Measurements from ENCODE around the gene ZBTB20. TPM values are rescaled to one million over a fixed set of nuclear protein-coding genes. Genes with fewer than 3 reads are reported as not detected.
A peak's percentile ranks its signal among the peaks of the same experiment; 100 is the strongest.

The ZBTB20 gene
- total and polyA plus RNA-seq, 8 donors, result 0.15 to 149 (median 38.5) TPM

GRCh38 chr3:114764056-114764492 lies 383.0 kb downstream of the ZBTB20 start:
- no peak for TF ChIP-seq EP300 (IDR thresholded peaks at IDR 0.05)
- TF ChIP-seq CTCF (IDR thresholded peaks at IDR 0.05), result no peak
- TF ChIP-seq POLR2AphosphoS5 (IDR thresholded peaks at IDR 0.05), result no peak
- TF ChIP-seq POLR2A (IDR thresholded peaks at IDR 0.05), result no peak
- Histone ChIP-seq H3K27ac (no peak overlapping the region), H3K4me1 (peaks cover 5 to 29% (median 17%) of the 10 kb centered on the region in 4 donors), H3K27me3 (no peaks in the 10 kb centered on the region), H3K9me3 (no peaks in the 10 kb centered on the region), H3K4me3 (no peak overlapping the region), H3K36me3 (no peaks in the 10 kb centered on the region)
- WGBS, 5 donors, result 35 to 52% (median 46%) methylated on average over 4 of the region's 4 CpGs
- DNase-seq, result peak in 1 of 2 donors; percentile 20
- intact Hi-C loops (cut with DNase I; ENCODE audit: low total_unique reads), result no loop called here

- intact Hi-C loops (cut with DNase I; ENCODE audit: low total_unique reads), result no loop called here
- Histone ChIP-seq H3K9me3 (no peaks in the 10 kb centered on the region), H3K36me3 (no peaks in the 10 kb centered on the region), H3K4me1 (peaks cover 5 to 35% (median 20%) of the 10 kb centered on the region in 4 donors), H3K4me3 (no peak overlapping the region), H3K27me3 (no peaks in the 10 kb centered on the region), H3K27ac (no peak overlapping the region)
- 68 to 90% (median 78%) methylated on average over 1 of the region's 1 CpG for WGBS, 5 donors
- TF ChIP-seq EP300 (IDR thresholded peaks at IDR 0.05), result no peak
- TF ChIP-seq CTCF (IDR thresholded peaks at IDR 0.05), result no peak
- TF ChIP-seq POLR2AphosphoS5 (IDR thresholded peaks at IDR 0.05), result no peak
- no peak for TF ChIP-seq POLR2A (IDR thresholded peaks at IDR 0.05)
- DNase-seq, result no peak
These were observed 384.9 kb downstream of the ZBTB20 start for GRCh38 chr3:114762144-114762543.

- no peak overlapping the region for H3K27ac ChIP-seq
- H3K9me3 ChIP-seq, result no peaks in the 10 kb centered on the region
- no peak for TF ChIP-seq POLR2A (IDR thresholded peaks at IDR 0.05)
- TF ChIP-seq EP300 (IDR thresholded peaks at IDR 0.05), result no peak
- no peak for TF ChIP-seq CTCF (IDR thresholded peaks at IDR 0.05)
- no peak for TF ChIP-seq POLR2AphosphoS5 (IDR thresholded peaks at IDR 0.05)
- no peak overlapping the region for H3K4me3 ChIP-seq
- no peaks in the 10 kb centered on the region for H3K27me3 ChIP-seq
- peaks cover 5 to 40% (median 21%) of the 10 kb centered on the region in 4 donors for H3K4me1 ChIP-seq
- no peaks in the 10 kb centered on the region for H3K36me3 ChIP-seq
- DNase-seq, result no peak
- intact Hi-C loops (cut with DNase I; ENCODE audit: low total_unique reads), result no loop called here
These were observed 386.4 kb downstream of the ZBTB20 start for GRCh38 chr3:114760679-114761078.

- peak in 1 of 2 donors; percentile 19 for DNase-seq
- Histone ChIP-seq H3K27ac (peak overlapping the region in 4 of 5 donors; percentile 27 to 75 (median 68)), H3K27me3 (no peaks in the 10 kb centered on the region)
These were observed 388.0 kb downstream of the ZBTB20 start for GRCh38 chr3:114758831-114759699.

More at GRCh38 chr3:114758831-114759699, 388.0 kb downstream of the ZBTB20 start:
- H3K36me3 ChIP-seq, result no peaks in the 10 kb centered on the region
- H3K4me3 ChIP-seq, result peak overlapping the region; percentile 36 to 46 (median 39)
- 16 to 40% (median 20%) methylated on average over 8 of the region's 8 CpGs for WGBS, 5 donors
- H3K9me3 ChIP-seq, result no peaks in the 10 kb centered on the region
- no peak for TF ChIP-seq EP300 (IDR thresholded peaks at IDR 0.05)
- TF ChIP-seq POLR2A (IDR thresholded peaks at IDR 0.05), result no peak
- no peak for TF ChIP-seq CTCF (IDR thresholded peaks at IDR 0.05)
- TF ChIP-seq POLR2AphosphoS5 (IDR thresholded peaks at IDR 0.05), result no peak
- H3K4me1 ChIP-seq, result peaks cover 1 to 37% (median 19%) of the 10 kb centered on the region in 4 donors
- intact Hi-C loops (cut with DNase I; ENCODE audit: low total_unique reads), result no loop called here

All from stomach (tissue), 9 donors.